Esophagus muscularis mucosa (tissue), 4 donors: ENCODE measurements around the gene IRF4. TPM values are rescaled to one million over a fixed set of nuclear protein-coding genes. Genes with fewer than 3 reads are reported as not detected.

Experiments used
- DNase-seq: peaks from one replicate; pipeline ENCODE4 v3.0.0-alpha.2; 2017; ENCODE audit errors: extremely low spot score
- H3K27ac ChIP-seq, 4 donors: fragments of 200-600 bp; sonication (generic); replicated peaks in 1 of 4; 1 replicate in 3 of 4; 2 replicates in 1 of 4; pipeline ENCODE4 v1.5.1; 2016 to 2019; ENCODE audit warnings: mild to moderate bottlenecking in 1 of 4
- H3K27me3 ChIP-seq, 4 donors: fragments of 200-600 bp; sonication (generic); one replicate each; pipeline versions ENCODE4 v1.5.1 to v1.6.0; 2016 to 2019
- H3K36me3 ChIP-seq, 4 donors: fragments of 200-600 bp; sonication (generic); one replicate each; pipeline ENCODE4 v1.5.1; 2016 to 2019
- H3K4me1 ChIP-seq, 4 donors: fragments of 200-600 bp; sonication (generic); one replicate each; pipeline ENCODE4 v1.5.1; 2016 to 2019
- H3K4me3 ChIP-seq, 4 donors: fragments of 200-600 bp; sonication (generic); 1 replicate in 2 of 4; 2 replicates in 2 of 4; pipeline ENCODE4 v1.5.1; 2016 to 2019; ENCODE audit warnings: mild to moderate bottlenecking in 4 of 4, moderate library complexity in 1 of 4
- H3K9me3 ChIP-seq, 4 donors: fragments of 200-600 bp; sonication (generic); 1 replicate in 3 of 4; 2 replicates in 1 of 4; pipeline ENCODE4 v1.5.1; 2016 to 2019
- CTCF ChIP-seq, 3 experiments: fragments of 200-600 bp in 2 of 3; fragments of 450-650 bp in 1 of 3; sonication (generic) in 2 of 3; IDR thresholded peaks; one replicate each; pipeline ENCODE4 v1.5.1; 2017 to 2019; ENCODE audit warnings: antibody characterized with exemption in 3 of 3, mild to moderate bottlenecking in 2 of 3, moderate library complexity in 1 of 3
- EP300 ChIP-seq: sonication (generic); formaldehyde crosslinking; IDR thresholded peaks from one replicate; pipeline ENCODE4 v1.6.1; 2017; ENCODE audit warnings: antibody characterized with exemption
- POLR2A ChIP-seq: fragments of 450-650 bp; IDR thresholded peaks from one replicate; pipeline ENCODE4 v1.6.1; 2017; ENCODE audit warnings: antibody characterized with exemption, moderate library complexity, mild to moderate bottlenecking, low read depth
- POLR2AphosphoS5 ChIP-seq, 2 donors: sonication (generic); formaldehyde crosslinking; IDR thresholded peaks; one replicate each; pipeline ENCODE4 v1.6.1; 2017; ENCODE audit warnings: antibody characterized with exemption in 2 of 2
- WGBS: methylation state at CpG from one replicate; pipeline ENCODE4 v1.1.5; 2018; 5-methylcytosine and 5-hydroxymethylcytosine counted together
- intact Hi-C: fragments of 100-400 bp; cut with DNase I; formaldehyde crosslinking; loops from one replicate; pipeline ENCODE4 v1.15.1; 2023
- total RNA-seq, 4 donors: library from RNA; depleted of rRNA; stranded (reverse); fragments of >200 nt; gene quantifications; one replicate each; pipeline versions ENCODE4 v1.1.0 to v1.2.1, GENCODE V29; 2016

The IRF4 gene
- total RNA-seq, 4 donors from 2014 or later = 0.29 to 9.5 (median 3.3) TPM

GRCh38 chr6:379410-380181, 12.0 kb upstream of the IRF4 start:
- 83% methylated on average over 27 of the region's 28 CpGs for WGBS
- peaks cover 0 to 94% (median 5%) of the 10 kb centered on the region in 4 donors for H3K27me3 ChIP-seq

GRCh38 chr6:380234-381218, 11.0 kb upstream of the IRF4 start:
- peaks cover 0 to 92% (median 3%) of the 10 kb centered on the region in 4 donors for H3K27me3 ChIP-seq
- DNase-seq = no peak

More at GRCh38 chr6:379410-380181, 12.0 kb upstream of the IRF4 start:
- Histone ChIP-seq H3K36me3 (no peaks in the 10 kb centered on the region), H3K9me3 (no peaks in the 10 kb centered on the region), H3K27ac (no peak overlapping the region), H3K4me1 (no peaks in the 10 kb centered on the region), H3K4me3 (no peak overlapping the region)
- DNase-seq = no peak
- TF ChIP-seq POLR2A = no peak
- intact Hi-C loops = no loop called here

GRCh38 chr6:381742-382461, 9.7 kb upstream of the IRF4 start:
- peaks cover 0 to 94% (median 3%) of the 10 kb centered on the region in 4 donors for H3K27me3 ChIP-seq
- 86% methylated on average over 17 of the region's 17 CpGs for WGBS

More at GRCh38 chr6:380234-381218, 11.0 kb upstream of the IRF4 start:
- Histone ChIP-seq H3K4me3 (no peak overlapping the region), H3K27ac (no peak overlapping the region), H3K4me1 (no peaks in the 10 kb centered on the region), H3K36me3 (no peaks in the 10 kb centered on the region), H3K9me3 (no peaks in the 10 kb centered on the region)
- intact Hi-C loops = no loop called here
- 86% methylated on average over 26 of the region's 26 CpGs for WGBS
- TF ChIP-seq EP300 = no peak

GRCh38 chr6:382883-383810, 8.4 kb upstream of the IRF4 start:
- H3K27ac ChIP-seq = no peak overlapping the region
- H3K36me3 ChIP-seq = no peaks in the 10 kb centered on the region
- H3K4me1 ChIP-seq = no peaks in the 10 kb centered on the region
- no peaks in the 10 kb centered on the region for H3K9me3 ChIP-seq
- peaks cover 0 to 94% (median 0%) of the 10 kb centered on the region in 4 donors for H3K27me3 ChIP-seq
- no peak for DNase-seq
- TF ChIP-seq EP300 (no peak), CTCF (IDR thresholded peaks at IDR 0.05) (no peak), POLR2A (no peak), POLR2AphosphoS5 (IDR thresholded peaks at IDR 0.05) (no peak)
- intact Hi-C loops = no loop called here
- H3K4me3 ChIP-seq = no peak overlapping the region
- WGBS = 78% methylated on average over 13 of the region's 22 CpGs

More at GRCh38 chr6:381742-382461, 9.7 kb upstream of the IRF4 start:
- Histone ChIP-seq H3K4me3 (no peak overlapping the region), H3K27ac (no peak overlapping the region), H3K36me3 (no peaks in the 10 kb centered on the region), H3K9me3 (no peaks in the 10 kb centered on the region), H3K4me1 (no peaks in the 10 kb centered on the region)
- no peak for TF ChIP-seq POLR2A
- no peak for TF ChIP-seq EP300
- TF ChIP-seq POLR2AphosphoS5 (IDR thresholded peaks at IDR 0.05) = no peak
- no peak for TF ChIP-seq CTCF (IDR thresholded peaks at IDR 0.05)
- DNase-seq = no peak
- intact Hi-C loops = no loop called here

GRCh38 chr6:383856-384255, 7.7 kb upstream of the IRF4 start:
- H3K27ac ChIP-seq = no peak overlapping the region

More at GRCh38 chr6:383856-384255, 7.7 kb upstream of the IRF4 start:
- Histone ChIP-seq H3K4me3 (no peak overlapping the region), H3K4me1 (no peaks in the 10 kb centered on the region), H3K27me3 (peaks cover 0 to 94% (median 0%) of the 10 kb centered on the region in 4 donors), H3K36me3 (no peaks in the 10 kb centered on the region), H3K9me3 (no peaks in the 10 kb centered on the region)
- WGBS = 76% methylated on average over 3 of the region's 3 CpGs
- no peak for TF ChIP-seq CTCF (IDR thresholded peaks at IDR 0.05)
- no peak for TF ChIP-seq POLR2A
- no peak for TF ChIP-seq POLR2AphosphoS5 (IDR thresholded peaks at IDR 0.05)
- TF ChIP-seq EP300 = no peak
- no peak for DNase-seq
- intact Hi-C loops = no loop called here
